Hepatocyte (in vitro differentiated cells): ENCODE measurements around the gene C6orf52.

ENCODE experiments used
- CTCF ChIP-seq: fragments of 200-600 bp; sonication (generic); IDR thresholded peaks from 2 replicates; pipeline ENCODE4 v1.5.1; 2016; ENCODE audit warnings: antibody characterized with exemption, mild to moderate bottlenecking; ENCODE audit not compliant: poor library complexity
- EZH2 ChIP-seq: fragments of 200-600 bp; sonication (generic); IDR thresholded peaks from 2 replicates; pipeline ENCODE4 v1.6.1; 2016; ENCODE audit warnings: antibody characterized with exemption, mild to moderate bottlenecking, borderline replicate concordance
- EZH2phosphoT487 ChIP-seq: fragments of 200-600 bp; sonication (generic); IDR thresholded peaks from one replicate; pipeline ENCODE4 v1.6.1; 2018; ENCODE audit warnings: antibody characterized with exemption, mild to moderate bottlenecking, low read depth, moderate library complexity; ENCODE audit not compliant: unreplicated experiment, severe bottlenecking

- TF ChIP-seq EZH2 = no peak
- TF ChIP-seq CTCF = no peak
- no peak for TF ChIP-seq EZH2phosphoT487
Measured at GRCh38 chr6:10742251-10742650, 47.8 kb upstream of the C6orf52 start.
